Mammary epithelial cell (primary cell): Measurements from ENCODE around the gene TBRG4.
A peak's percentile ranks its signal among the peaks of the same experiment; 100 is the strongest.

Experiments used
- EZH2 ChIP-seq: IDR thresholded peaks from 2 replicates; pipeline ENCODE4 v1.6.1; 2012; ENCODE audit warnings: low read length, inconsistent platforms, borderline replicate concordance
- TF ChIP-seq, protein P1 (sequence below), 2 donors: IDR thresholded peaks in 1 of 2; conservative IDR thresholded peaks in 1 of 2; 2 replicates each; pipeline ENCODE4 v1.5.1; 2011 to 2012; ENCODE audit warnings: inconsistent platforms in 2 of 2, low read length in 2 of 2, mild to moderate bottlenecking in 2 of 2, control low read depth in 1 of 2, low read depth in 1 of 2; ENCODE audit not compliant: insufficient read depth in 1 of 2; ENCODE audit errors: extremely low read depth in 1 of 2

DNA sequence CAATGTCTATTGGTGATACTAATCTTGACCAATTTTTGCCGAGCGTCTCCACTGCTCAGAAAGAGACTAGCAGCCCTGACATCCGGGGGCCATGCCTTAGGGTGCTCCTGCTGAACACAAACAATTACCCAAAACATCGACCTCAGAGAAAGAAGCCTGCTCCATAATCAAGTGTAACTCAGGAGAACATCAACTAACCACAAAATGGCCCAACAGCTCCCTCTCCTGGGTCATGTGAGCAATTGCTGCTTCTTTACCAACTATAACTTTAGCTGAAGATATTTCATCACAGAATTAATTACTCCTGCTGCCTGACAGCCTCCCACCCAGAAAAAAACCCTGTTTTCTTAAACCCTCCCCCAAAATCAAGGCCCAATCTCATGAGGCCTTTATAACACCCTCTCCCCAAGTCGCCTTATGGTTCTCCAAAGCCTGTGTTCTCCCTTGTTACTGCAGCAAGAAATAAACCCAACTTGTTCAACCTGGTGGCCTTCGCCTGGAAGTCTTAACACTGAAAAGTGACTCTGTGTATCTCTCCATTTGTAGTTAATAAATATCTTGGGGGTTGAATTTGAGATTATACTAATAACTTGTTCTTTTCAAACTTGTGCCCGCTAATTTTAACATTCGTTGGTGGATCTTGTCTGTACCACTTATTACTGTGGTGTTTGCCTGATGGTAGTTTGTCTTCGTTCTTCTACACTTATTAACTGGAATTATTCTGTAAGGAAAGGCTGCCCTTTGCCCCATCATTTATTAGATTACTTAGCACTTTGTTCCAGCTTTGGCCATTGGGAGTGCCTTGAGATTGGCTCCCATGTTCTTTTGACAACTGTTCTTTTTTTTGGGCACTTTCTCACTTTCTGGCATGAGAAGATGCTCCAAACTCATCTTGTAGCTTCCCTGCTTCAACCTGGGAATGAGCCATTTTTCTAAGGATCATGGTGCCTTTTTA, 24.9 kb upstream of the TBRG4 start:
- TF ChIP-seq, protein P1, sequence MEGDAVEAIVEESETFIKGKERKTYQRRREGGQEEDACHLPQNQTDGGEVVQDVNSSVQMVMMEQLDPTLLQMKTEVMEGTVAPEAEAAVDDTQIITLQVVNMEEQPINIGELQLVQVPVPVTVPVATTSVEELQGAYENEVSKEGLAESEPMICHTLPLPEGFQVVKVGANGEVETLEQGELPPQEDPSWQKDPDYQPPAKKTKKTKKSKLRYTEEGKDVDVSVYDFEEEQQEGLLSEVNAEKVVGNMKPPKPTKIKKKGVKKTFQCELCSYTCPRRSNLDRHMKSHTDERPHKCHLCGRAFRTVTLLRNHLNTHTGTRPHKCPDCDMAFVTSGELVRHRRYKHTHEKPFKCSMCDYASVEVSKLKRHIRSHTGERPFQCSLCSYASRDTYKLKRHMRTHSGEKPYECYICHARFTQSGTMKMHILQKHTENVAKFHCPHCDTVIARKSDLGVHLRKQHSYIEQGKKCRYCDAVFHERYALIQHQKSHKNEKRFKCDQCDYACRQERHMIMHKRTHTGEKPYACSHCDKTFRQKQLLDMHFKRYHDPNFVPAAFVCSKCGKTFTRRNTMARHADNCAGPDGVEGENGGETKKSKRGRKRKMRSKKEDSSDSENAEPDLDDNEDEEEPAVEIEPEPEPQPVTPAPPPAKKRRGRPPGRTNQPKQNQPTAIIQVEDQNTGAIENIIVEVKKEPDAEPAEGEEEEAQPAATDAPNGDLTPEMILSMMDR (conservative IDR thresholded peaks at IDR 0.05 in 1 of 2, IDR thresholded peaks at IDR 0.05 in 1 of 2; ENCODE audit: extremely low read depth in 1 of 2, insufficient read depth in 1 of 2, low read depth in 1 of 2, low read length in 2 of 2), result peak; percentile 86 to 92
- no peak for TF ChIP-seq EZH2
